Stimulated activated naive CD8-positive, alpha-beta T cell treated with anti-CD3 and anti-CD28 coated beads, Interleukin-15, amount 100 ng/mL, for 72 hours (primary cell): ENCODE data around the gene CLDN24.

ENCODE experiments used
- ATAC-seq: fragments of 150-1000 bp; cut with Tn5 transposase; 2 replicates; pipeline ENCODE4 v1.10.0; 2021; ENCODE audit warnings: mild to moderate bottlenecking, moderate library complexity
- DNase-seq, 2 donors: peaks; one replicate each; pipeline ENCODE4 v3.0.0; 2021 to 2022
- H3K27ac Mint-ChIP-seq, 2 donors: one replicate each; pipeline ENCODE4 v1.8.0; 2022; ENCODE audit warnings: mild to moderate bottlenecking in 2 of 2, mixed read lengths in 2 of 2, moderate library complexity in 2 of 2
- H3K27me3 Mint-ChIP-seq: one replicate; pipeline ENCODE4 v1.8.0; 2022; ENCODE audit warnings: mixed read lengths
- H3K4me1 Mint-ChIP-seq: one replicate; pipeline ENCODE4 v1.8.0; 2022; ENCODE audit warnings: mild to moderate bottlenecking, mixed read lengths
- H3K4me3 Mint-ChIP-seq, 2 donors: one replicate each; pipeline ENCODE4 v1.8.0; 2022; ENCODE audit warnings: mild to moderate bottlenecking in 2 of 2, mixed read lengths in 2 of 2, moderate library complexity in 1 of 2
- H3K9me3 Mint-ChIP-seq, 2 donors: one replicate each; pipeline ENCODE4 v1.8.0; 2022; ENCODE audit warnings: mixed read lengths in 2 of 2

CLDN24 gene

GRCh38 chr4:183322326-183322725 lies at the start of gene CLDN24:
Gene CLDN24, minus strand, starts transcription at chr4:183322426. Its CDS starts 0 bp downstream, at chr4:183322426.
- peaks cover 14% of the 10 kb centered on the region for H3K4me1 Mint-ChIP-seq
- no peak for ATAC-seq
- no peak for DNase-seq
- H3K27me3 Mint-ChIP-seq = peaks cover 8% of the 10 kb centered on the region
- H3K4me3 Mint-ChIP-seq = no peak within 1 kb of the TSS
- H3K27ac Mint-ChIP-seq = no peak within 1 kb of the TSS
- no peaks in the 10 kb centered on the region for H3K9me3 Mint-ChIP-seq

GRCh38 chr4:183370786-183371185 lies 48.6 kb upstream of the CLDN24 start:
- Mint-ChIP-seq H3K27me3 (no peaks in the 10 kb centered on the region), H3K4me3 (no peak overlapping the region), H3K9me3 (peaks cover 0 to 10% of the 10 kb centered on the region in 2 donors), H3K4me1 (no peaks in the 10 kb centered on the region), H3K27ac (peak overlapping the region in 1 of 2 donors; percentile 74)
- ATAC-seq = no peak
- no peak for DNase-seq

GRCh38 chr4:183369073-183369472 lies 46.8 kb upstream of the CLDN24 start:
- H3K9me3 Mint-ChIP-seq = peaks cover 0 to 10% of the 10 kb centered on the region in 2 donors
- DNase-seq (no peak), ATAC-seq (no peak)
- no peak overlapping the region for H3K27ac Mint-ChIP-seq
- H3K4me3 Mint-ChIP-seq = no peak overlapping the region
- H3K4me1 Mint-ChIP-seq = no peaks in the 10 kb centered on the region
- H3K27me3 Mint-ChIP-seq = no peaks in the 10 kb centered on the region

GRCh38 chr4:183366206-183366835 lies 44.1 kb upstream of the CLDN24 start:
- Mint-ChIP-seq H3K9me3 (no peaks in the 10 kb centered on the region), H3K27ac (no peak overlapping the region), H3K4me3 (no peak overlapping the region), H3K27me3 (no peaks in the 10 kb centered on the region), H3K4me1 (no peaks in the 10 kb centered on the region)
- no peak for DNase-seq
- ATAC-seq = no peak

- DNase-seq = no peak
- Mint-ChIP-seq H3K9me3 (no peaks in the 10 kb centered on the region), H3K4me1 (no peaks in the 10 kb centered on the region), H3K27me3 (no peaks in the 10 kb centered on the region), H3K4me3 (no peak overlapping the region), H3K27ac (no peak overlapping the region)
- ATAC-seq = no peak
Measured at GRCh38 chr4:183364025-183364424, 41.8 kb upstream of the CLDN24 start.

- DNase-seq (no peak), ATAC-seq (no peak)
- no peaks in the 10 kb centered on the region for H3K9me3 Mint-ChIP-seq
- peak overlapping the region in 1 of 2 donors; percentile 61 for H3K27ac Mint-ChIP-seq
- H3K27me3 Mint-ChIP-seq = no peaks in the 10 kb centered on the region
- H3K4me3 Mint-ChIP-seq = no peak overlapping the region
- H3K4me1 Mint-ChIP-seq = no peaks in the 10 kb centered on the region
Measured at GRCh38 chr4:183362916-183363542, 40.8 kb upstream of the CLDN24 start.

GRCh38 chr4:183362036-183362435 lies 39.8 kb upstream of the CLDN24 start:
- Mint-ChIP-seq H3K4me1 (no peaks in the 10 kb centered on the region), H3K9me3 (no peaks in the 10 kb centered on the region), H3K4me3 (no peak overlapping the region), H3K27me3 (no peaks in the 10 kb centered on the region), H3K27ac (no peak overlapping the region)
- DNase-seq = no peak
- no peak for ATAC-seq

- H3K9me3 Mint-ChIP-seq = no peaks in the 10 kb centered on the region
- ATAC-seq = no peak
- no peak for DNase-seq
- H3K4me1 Mint-ChIP-seq = no peaks in the 10 kb centered on the region
- no peak overlapping the region for H3K4me3 Mint-ChIP-seq
- no peaks in the 10 kb centered on the region for H3K27me3 Mint-ChIP-seq
- H3K27ac Mint-ChIP-seq = no peak overlapping the region
Measured at GRCh38 chr4:183360161-183360919, 38.1 kb upstream of the CLDN24 start.

- H3K9me3 Mint-ChIP-seq = no peaks in the 10 kb centered on the region
- no peak for DNase-seq
- no peaks in the 10 kb centered on the region for H3K4me1 Mint-ChIP-seq
- H3K27ac Mint-ChIP-seq = no peak overlapping the region
- no peaks in the 10 kb centered on the region for H3K27me3 Mint-ChIP-seq
- ATAC-seq = no peak
- no peak overlapping the region for H3K4me3 Mint-ChIP-seq
Measured at GRCh38 chr4:183358215-183358755, 36.1 kb upstream of the CLDN24 start.

GRCh38 chr4:183356931-183357675 lies 34.9 kb upstream of the CLDN24 start:
- Mint-ChIP-seq H3K4me3 (no peak overlapping the region), H3K27ac (peak overlapping the region in 1 of 2 donors; percentile 87), H3K27me3 (peaks cover 5% of the 10 kb centered on the region), H3K4me1 (no peaks in the 10 kb centered on the region), H3K9me3 (no peaks in the 10 kb centered on the region)
- DNase-seq (no peak), ATAC-seq (peak; percentile 17)

GRCh38 chr4:183356173-183356830 lies 34.1 kb upstream of the CLDN24 start:
- peak; percentile 26 for ATAC-seq
- peaks cover 13% of the 10 kb centered on the region for H3K27me3 Mint-ChIP-seq
- no peak overlapping the region for H3K4me3 Mint-ChIP-seq
- DNase-seq = no peak
- no peaks in the 10 kb centered on the region for H3K9me3 Mint-ChIP-seq
- H3K4me1 Mint-ChIP-seq = no peaks in the 10 kb centered on the region
- no peak overlapping the region for H3K27ac Mint-ChIP-seq

- H3K4me3 Mint-ChIP-seq = no peak overlapping the region
- DNase-seq (no peak), ATAC-seq (no peak)
- H3K4me1 Mint-ChIP-seq = peaks cover 4% of the 10 kb centered on the region
- no peaks in the 10 kb centered on the region for H3K9me3 Mint-ChIP-seq
- H3K27ac Mint-ChIP-seq = no peak overlapping the region
- peaks cover 22% of the 10 kb centered on the region for H3K27me3 Mint-ChIP-seq
Measured at GRCh38 chr4:183355405-183355804, 33.2 kb upstream of the CLDN24 start.

- peaks cover 12% of the 10 kb centered on the region for H3K4me1 Mint-ChIP-seq
- no peak for DNase-seq
- ATAC-seq = no peak
- no peak overlapping the region for H3K4me3 Mint-ChIP-seq
- H3K27ac Mint-ChIP-seq = no peak overlapping the region
- H3K9me3 Mint-ChIP-seq = no peaks in the 10 kb centered on the region
- peaks cover 26% of the 10 kb centered on the region for H3K27me3 Mint-ChIP-seq
Measured at GRCh38 chr4:183354219-183354618, 32.0 kb upstream of the CLDN24 start.

- DNase-seq (no peak), ATAC-seq (no peak)
- H3K27me3 Mint-ChIP-seq = peaks cover 29% of the 10 kb centered on the region
- H3K27ac Mint-ChIP-seq = no peak overlapping the region
- H3K4me1 Mint-ChIP-seq = peaks cover 19% of the 10 kb centered on the region
- no peak overlapping the region for H3K4me3 Mint-ChIP-seq
- H3K9me3 Mint-ChIP-seq = no peaks in the 10 kb centered on the region
Measured at GRCh38 chr4:183353557-183353956, 31.3 kb upstream of the CLDN24 start.

GRCh38 chr4:183352546-183352945 lies 30.3 kb upstream of the CLDN24 start:
- Mint-ChIP-seq H3K4me3 (no peak overlapping the region), H3K27ac (no peak overlapping the region), H3K27me3 (peaks cover 35% of the 10 kb centered on the region), H3K4me1 (peaks cover 21% of the 10 kb centered on the region), H3K9me3 (no peaks in the 10 kb centered on the region)
- ATAC-seq (no peak), DNase-seq (no peak)
